VCaP (cell line): Measurements from ENCODE around the gene FRMPD2.

Experiments used
- H3K27ac ChIP-seq: fragments of 450-650 bp; 2 replicates; pipeline ENCODE4 v1.5.1; 2017
- TF ChIP-seq, protein P1 (sequence below): fragments of 450-650 bp; conservative IDR thresholded peaks from 2 replicates; pipeline ENCODE4 v1.5.1; 2017; ENCODE audit warnings: mild to moderate bottlenecking, moderate library complexity

FRMPD2 gene

DNA sequence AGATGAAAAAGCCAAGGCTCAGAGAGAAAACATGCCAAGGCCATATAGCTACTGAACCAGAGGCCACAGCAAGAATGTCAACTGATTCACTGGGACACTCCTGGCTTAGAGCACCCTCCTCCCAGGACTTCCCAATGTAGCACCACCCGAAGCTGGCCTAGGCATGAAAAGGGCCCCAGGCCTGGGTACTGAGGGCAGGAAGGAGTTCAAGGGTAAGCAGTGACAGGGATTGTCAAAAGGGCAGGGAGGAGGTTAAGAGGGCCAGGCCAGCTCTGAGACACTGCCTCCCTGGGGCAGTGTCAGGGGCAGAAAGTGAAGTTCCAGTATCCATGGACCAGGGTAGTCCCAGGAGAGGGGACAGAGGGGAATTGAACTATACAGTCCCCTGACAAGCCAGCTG, 57.8 kb downstream of the FRMPD2 start:
- TF ChIP-seq, protein P1, sequence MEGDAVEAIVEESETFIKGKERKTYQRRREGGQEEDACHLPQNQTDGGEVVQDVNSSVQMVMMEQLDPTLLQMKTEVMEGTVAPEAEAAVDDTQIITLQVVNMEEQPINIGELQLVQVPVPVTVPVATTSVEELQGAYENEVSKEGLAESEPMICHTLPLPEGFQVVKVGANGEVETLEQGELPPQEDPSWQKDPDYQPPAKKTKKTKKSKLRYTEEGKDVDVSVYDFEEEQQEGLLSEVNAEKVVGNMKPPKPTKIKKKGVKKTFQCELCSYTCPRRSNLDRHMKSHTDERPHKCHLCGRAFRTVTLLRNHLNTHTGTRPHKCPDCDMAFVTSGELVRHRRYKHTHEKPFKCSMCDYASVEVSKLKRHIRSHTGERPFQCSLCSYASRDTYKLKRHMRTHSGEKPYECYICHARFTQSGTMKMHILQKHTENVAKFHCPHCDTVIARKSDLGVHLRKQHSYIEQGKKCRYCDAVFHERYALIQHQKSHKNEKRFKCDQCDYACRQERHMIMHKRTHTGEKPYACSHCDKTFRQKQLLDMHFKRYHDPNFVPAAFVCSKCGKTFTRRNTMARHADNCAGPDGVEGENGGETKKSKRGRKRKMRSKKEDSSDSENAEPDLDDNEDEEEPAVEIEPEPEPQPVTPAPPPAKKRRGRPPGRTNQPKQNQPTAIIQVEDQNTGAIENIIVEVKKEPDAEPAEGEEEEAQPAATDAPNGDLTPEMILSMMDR, result no peak
- no peak overlapping the region for H3K27ac ChIP-seq

DNA sequence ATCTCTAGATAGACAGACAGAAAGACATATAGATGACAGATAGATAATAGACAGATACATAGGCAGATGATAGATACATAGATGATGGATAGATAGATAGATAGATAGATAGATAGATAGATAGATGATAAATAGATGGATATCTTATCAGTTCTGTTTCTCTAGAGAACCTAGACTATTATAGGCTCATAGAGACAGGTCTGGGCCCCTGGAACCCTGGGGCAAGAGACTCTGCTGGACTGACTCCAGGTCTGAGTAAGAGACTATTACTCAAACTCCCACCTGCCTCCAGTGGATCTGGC, 58.3 kb downstream of the FRMPD2 start:
- H3K27ac ChIP-seq, result no peak overlapping the region
- TF ChIP-seq, protein P1, result no peak

DNA sequence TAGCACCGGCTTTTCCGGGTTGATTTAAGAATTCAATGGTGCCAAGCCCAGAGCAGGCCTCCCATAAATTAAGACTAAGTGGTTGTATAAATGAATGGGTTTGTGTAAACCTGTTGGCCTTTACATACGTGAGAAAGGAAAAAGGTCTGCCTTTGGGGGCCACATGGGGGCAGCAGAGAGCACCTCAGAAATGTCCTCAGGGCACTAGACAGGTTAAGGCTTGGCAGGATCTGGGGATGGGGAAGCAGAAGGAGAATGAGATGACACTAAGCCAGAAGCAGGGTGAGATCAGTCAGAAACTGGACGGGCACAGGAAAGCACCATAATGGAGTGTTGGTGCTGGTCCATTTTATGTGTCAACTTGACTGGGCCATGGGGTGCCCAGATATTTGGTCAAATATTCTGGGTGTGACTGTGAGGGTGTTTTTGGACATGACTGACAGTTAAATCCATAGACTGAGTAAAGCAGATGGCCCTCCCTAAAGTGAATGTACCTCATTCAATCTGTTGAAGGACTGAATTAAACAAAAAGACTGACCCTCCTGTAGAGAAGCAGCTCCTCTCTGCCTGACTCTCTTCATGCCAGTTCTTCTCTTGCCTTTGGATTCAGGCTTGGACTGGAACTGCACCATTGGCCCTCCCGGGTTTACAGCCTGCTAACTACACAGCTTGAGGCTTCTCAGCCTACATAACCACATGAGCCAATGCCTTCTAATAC, 58.9 kb downstream of the FRMPD2 start:
- no peak overlapping the region for H3K27ac ChIP-seq
- TF ChIP-seq, protein P1, result peak; percentile 92

DNA sequence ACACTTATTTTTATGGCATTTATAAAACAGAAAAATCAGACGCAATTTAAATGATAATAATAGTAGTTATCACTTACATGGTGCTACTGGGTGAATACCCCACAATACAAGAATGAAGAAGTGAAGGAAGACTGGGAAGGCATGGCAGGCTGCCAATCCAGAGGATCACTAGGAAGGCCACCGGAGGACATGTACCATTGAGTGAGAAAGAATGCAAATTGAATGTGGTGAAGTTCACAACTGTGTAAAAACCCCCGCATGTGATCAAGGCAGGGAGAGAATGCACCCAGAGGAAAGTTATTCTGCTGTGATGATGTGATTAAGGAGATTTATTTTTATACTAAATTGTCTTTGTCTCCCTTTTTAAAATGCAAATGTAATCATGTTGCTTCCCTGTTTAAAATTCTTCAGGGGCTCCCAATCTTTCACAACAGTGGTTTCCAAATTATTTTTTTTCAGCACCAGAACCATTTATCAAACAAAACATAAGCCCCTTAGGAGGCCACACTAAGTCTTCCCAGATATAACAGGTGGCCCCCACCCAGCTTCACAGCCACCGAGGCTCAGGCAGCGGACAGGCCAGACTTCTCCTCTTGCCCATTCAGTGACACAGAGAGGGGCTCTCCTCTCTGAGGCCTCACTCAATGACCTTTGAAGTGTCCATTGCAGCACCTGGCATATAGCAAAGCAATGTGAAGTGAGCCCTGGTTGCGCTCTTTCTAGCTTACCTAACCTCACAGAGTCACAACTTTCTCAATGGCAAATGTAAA, 59.6 kb downstream of the FRMPD2 start:
- TF ChIP-seq, protein P1, result no peak

DNA sequence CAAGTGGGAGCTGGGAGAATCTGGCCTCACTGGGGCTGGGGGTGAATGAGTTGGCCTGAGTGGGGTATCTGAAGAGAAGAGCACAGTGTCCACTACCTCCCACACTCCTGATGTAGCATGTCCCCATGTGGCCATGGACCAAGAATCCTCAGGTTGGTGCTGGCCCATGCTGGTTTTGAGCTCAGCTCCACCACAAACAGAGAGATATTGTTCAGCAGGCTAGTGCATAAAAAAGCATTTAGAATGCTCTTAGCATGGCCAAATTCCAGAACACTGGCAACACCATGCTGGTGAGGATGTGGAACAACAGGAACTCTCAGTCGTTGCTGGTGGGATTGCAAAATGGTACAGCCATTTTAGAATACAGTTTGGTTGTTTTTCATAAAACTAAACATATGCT, 61.4 kb downstream of the FRMPD2 start:
- H3K27ac ChIP-seq, result no peak overlapping the region
- TF ChIP-seq, protein P1, result no peak

More for the DNA sequence above, 59.6 kb downstream of the FRMPD2 start:
- no peak overlapping the region for H3K27ac ChIP-seq

DNA sequence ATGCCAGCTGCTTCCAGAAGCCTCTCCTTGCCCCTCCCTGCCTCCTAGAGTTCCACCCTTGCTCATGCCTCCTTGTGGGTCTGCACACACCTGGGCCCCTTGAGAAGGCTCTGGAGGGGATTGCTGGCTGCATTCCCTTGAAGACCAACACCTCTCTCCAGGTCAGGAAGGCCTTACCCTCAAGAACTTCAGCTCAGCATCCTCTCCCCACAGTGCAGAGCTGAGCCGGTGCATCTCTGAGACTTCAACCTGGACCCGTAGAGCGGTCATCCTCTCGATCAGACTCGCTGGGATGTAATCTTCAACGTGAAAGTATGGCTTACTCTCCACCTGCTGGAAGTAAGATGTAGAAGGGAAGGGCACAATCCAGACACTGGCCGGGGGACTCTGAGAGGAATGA, 62.7 kb downstream of the FRMPD2 start:
- TF ChIP-seq, protein P1, result no peak

DNA sequence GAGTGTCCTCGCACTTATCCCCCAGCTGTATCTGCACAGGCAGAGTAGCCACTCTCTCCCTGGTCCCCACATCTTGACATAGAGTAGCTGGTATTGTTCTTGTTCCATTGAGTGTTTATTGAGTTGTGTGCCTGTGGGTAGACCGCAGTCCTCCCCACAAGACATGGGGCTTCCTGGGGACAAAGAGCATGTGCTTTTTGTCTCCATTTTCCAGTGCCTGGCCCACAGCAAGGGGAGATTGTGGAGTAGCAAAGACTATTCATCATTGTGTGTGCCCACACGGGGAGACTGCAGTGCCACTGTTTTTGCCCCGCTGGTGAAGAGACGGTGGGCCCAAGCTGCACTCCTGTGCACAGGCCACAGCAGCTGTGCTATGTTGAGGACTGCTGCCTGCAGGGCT, 63.5 kb downstream of the FRMPD2 start:
- no peak overlapping the region for H3K27ac ChIP-seq
- TF ChIP-seq, protein P1, result no peak

More for the DNA sequence above, 62.7 kb downstream of the FRMPD2 start:
- H3K27ac ChIP-seq, result no peak overlapping the region
